Pancreas (tissue), 10 donors: ENCODE measurements around the gene ZNF394. TPM values are rescaled to one million over a fixed set of nuclear protein-coding genes. Genes with fewer than 3 reads are reported as not detected.
A peak's percentile ranks its signal among the peaks of the same experiment; 100 is the strongest.

Experiments
- ATAC-seq, 4 donors: fragments of 200-7000 bp; cut with Tn5 transposase; one replicate each; pipeline versions ENCODE4 v1.8.0 to v1.9.1; 2020; ENCODE audit warnings: mild to moderate bottlenecking in 4 of 4, moderate library complexity in 4 of 4
- DNase-seq, 6 donors: peaks; one replicate each; pipeline ENCODE4 v3.0.0-alpha.2; 2020
- FAIRE-seq: peaks from 2 replicates; lab custom pipeline; 2012; peaks lifted over from hg19 to GRCh38; lab: Jason Lieb, UNC
- H3K27ac ChIP-seq, 4 donors: fragments of 200-600 bp; sonication (generic); 1 replicate in 3 of 4; 2 replicates in 1 of 4; pipeline versions ENCODE4 v1.5.0 to v1.8.0; 2020
- H3K27me3 ChIP-seq, 4 donors: fragments of 200-600 bp; one replicate each; pipeline ENCODE4 v1.8.0; 2021
- H3K36me3 ChIP-seq, 3 donors: fragments of 200-600 bp; sonication (generic) in 1 of 3; one replicate each; pipeline versions ENCODE4 v1.5.0 to v1.8.0; 2020 to 2021
- H3K4me1 ChIP-seq, 3 donors: fragments of 200-600 bp; one replicate each; pipeline ENCODE4 v1.8.0; 2021
- H3K4me3 ChIP-seq, 4 donors: fragments of 200-600 bp; sonication (generic) in 2 of 4; one replicate each; pipeline versions ENCODE4 v1.5.0 to v1.8.0; 2020 to 2021
- H3K9me3 ChIP-seq, 4 donors: fragments of 200-600 bp; one replicate each; pipeline ENCODE4 v1.8.0; 2021
- CTCF ChIP-seq, 4 donors: fragments of 200-600 bp; sonication (generic) in 3 of 4; IDR thresholded peaks; one replicate each; pipeline versions ENCODE4 v1.5.0 to v1.8.0; 2021; ENCODE audit warnings: antibody characterized with exemption in 4 of 4
- WGBS, 2 donors: extraction: QIAGEN DNeasy Blood & Tissue Kit; methylation state at CpG; one replicate each; pipeline ENCODE4 v1.1.7; 2013; 5-methylcytosine and 5-hydroxymethylcytosine counted together
- intact Hi-C, 3 donors: fragments of 100-400 bp; cut with DNase I; formaldehyde crosslinking; loops; one replicate each; pipeline versions ENCODE4 v1.11.1 to v1.14.2; 2022
- polyA plus RNA-seq, 2 donors: library from polyadenylated mRNA; stranded (reverse); fragments of 200-250 nt; gene quantifications; one replicate each; pipeline ENCODE4 v1.2.3, GENCODE V29; 2013
- total RNA-seq, 6 donors: library from RNA; stranded (reverse); fragmentation: NEBNext Ultra II Directional in 4 of 6; extraction: Animal tissue kit (Norgen Biotek cat#: 25700) in 4 of 6; gene quantifications; one replicate each; pipeline versions ENCODE4 v1.2.1 to v1.2.4, GENCODE V29; 2021 to 2023
- donor health status: healthy with polysubstance abuse.
- donor health status: DM: no; HTN: no; CAD: no; lungs with moderate emphysema.
- donor health status: DM: no; HTN: no; CAD: no.
- donor health status: control.
- donor health status: control.
- donor health status: Bipolar disorder and iron deficiency.
- donor health status: DM: yes; HTN: yes; CAD: no.
- donor health status: DM: no; HTN: no; CAD: no.
- donor health status: DM: no; HTN: no; CAD: no.
- donor health status: DM: yes; HTN: yes; CAD: no.

The ZNF394 gene
- total and polyA plus RNA-seq, 8 donors: 10.3 to 16.8 (median 13.5) TPM

DNA sequence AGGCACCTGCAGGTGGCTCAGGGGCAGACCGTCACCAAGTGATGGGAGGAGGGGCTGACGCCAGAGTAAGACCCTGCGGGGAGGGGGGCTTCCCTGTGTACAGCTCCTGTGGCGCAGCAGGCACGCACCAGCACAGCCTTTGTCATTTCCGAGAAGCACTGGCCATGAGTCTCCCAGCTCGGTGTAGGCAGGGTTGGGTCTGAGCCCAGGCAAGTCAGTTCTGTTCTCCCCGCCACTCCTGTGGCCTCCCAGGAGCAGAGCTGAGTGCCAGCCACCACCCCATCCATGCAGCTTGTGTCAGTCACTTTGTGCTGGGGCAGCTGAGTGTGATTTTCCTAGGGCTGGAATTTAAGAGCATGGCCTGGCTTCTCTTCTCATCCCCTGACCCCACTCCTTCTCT is 48.1 kb downstream of the ZNF394 start:
- no peak for FAIRE-seq
- peaks cover 0 to 49% (median 3%) of the 10 kb centered on the region in 3 donors for H3K36me3 ChIP-seq

DNA sequence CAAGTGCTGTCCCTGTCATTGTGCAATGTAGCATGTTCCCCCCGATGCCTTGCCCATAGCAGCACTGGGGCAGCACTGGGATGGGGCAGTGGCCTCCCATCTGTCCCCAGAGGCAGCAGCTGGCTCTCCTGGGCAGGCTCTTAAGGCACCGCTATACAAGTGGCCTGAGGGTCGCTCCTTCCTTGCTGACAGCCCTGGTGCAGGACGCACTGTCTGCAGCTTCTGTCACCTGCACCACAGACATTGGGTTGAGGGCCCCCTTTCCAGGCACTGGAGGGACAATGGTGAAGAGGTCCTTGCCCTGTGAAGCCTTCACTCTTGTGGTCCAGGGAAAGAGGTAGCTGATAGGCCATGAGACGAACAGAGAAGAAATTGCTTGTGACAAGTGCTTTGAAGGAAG is 50.8 kb downstream of the ZNF394 start:
- 91 to 96% methylated on average over 5 of the region's 5 CpGs for WGBS, 2 donors
- no peaks in the 10 kb centered on the region for H3K9me3 ChIP-seq

More for the DNA sequence above, 48.1 kb downstream of the ZNF394 start:
- intact Hi-C loops: no loop called here
- TF ChIP-seq CTCF (IDR thresholded peaks at IDR 0.05): no peak
- H3K4me1 ChIP-seq: no peaks in the 10 kb centered on the region
- DNase-seq: no peak
- H3K4me3 ChIP-seq: no peak overlapping the region
- no peaks in the 10 kb centered on the region for H3K9me3 ChIP-seq
- no peaks in the 10 kb centered on the region for H3K27me3 ChIP-seq
- H3K27ac ChIP-seq: no peak overlapping the region
- 92 to 95% methylated on average over 8 of the region's 8 CpGs for WGBS, 2 donors
- ATAC-seq: no peak

GRCh38 chr7:99448855-99449254 is 51.2 kb downstream of the ZNF394 start:
- WGBS, 2 donors: 93 to 98% methylated on average over 10 of the region's 10 CpGs

More for the DNA sequence above, 50.8 kb downstream of the ZNF394 start:
- FAIRE-seq (no peak), ATAC-seq (no peak), DNase-seq (no peak)
- H3K27ac ChIP-seq: no peak overlapping the region
- intact Hi-C loops: no loop called here
- no peaks in the 10 kb centered on the region for H3K4me1 ChIP-seq
- peaks cover 0 to 47% (median 9%) of the 10 kb centered on the region in 3 donors for H3K36me3 ChIP-seq
- H3K4me3 ChIP-seq: no peak overlapping the region
- TF ChIP-seq CTCF (IDR thresholded peaks at IDR 0.05): no peak
- H3K27me3 ChIP-seq: no peaks in the 10 kb centered on the region

DNA sequence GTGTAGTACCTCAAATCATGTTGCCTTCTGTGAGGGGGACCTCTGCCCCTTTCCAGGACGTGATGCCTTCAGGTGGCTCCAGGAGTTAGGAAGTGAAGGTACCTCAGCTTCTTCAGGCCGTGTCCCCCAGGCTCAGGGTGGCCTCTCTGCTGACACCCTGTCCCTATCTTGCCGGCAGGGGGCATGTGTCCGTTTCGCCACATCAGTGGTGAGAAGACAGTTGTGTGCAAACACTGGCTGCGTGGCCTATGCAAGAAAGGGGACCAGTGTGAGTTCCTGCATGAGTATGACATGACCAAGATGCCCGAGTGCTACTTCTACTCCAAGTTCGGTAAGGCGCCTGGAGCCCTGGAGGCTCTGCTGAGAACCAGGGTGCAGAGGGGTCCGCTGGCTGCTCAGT is 52.1 kb downstream of the ZNF394 start:
- intact Hi-C loops: no loop called here
- Histone ChIP-seq H3K4me1 (no peaks in the 10 kb centered on the region), H3K36me3 (peaks cover 0 to 33% (median 9%) of the 10 kb centered on the region in 3 donors), H3K27ac (no peak overlapping the region), H3K9me3 (no peaks in the 10 kb centered on the region), H3K4me3 (no peak overlapping the region), H3K27me3 (no peaks in the 10 kb centered on the region)
- TF ChIP-seq CTCF (IDR thresholded peaks at IDR 0.05): no peak
- no peak for DNase-seq
- FAIRE-seq: no peak
- peak; percentile 17 to 52 (median 29) for ATAC-seq
- 77% methylated on average over 10 of the region's 10 CpGs for WGBS, 2 donors

More at GRCh38 chr7:99448855-99449254, 51.2 kb downstream of the ZNF394 start:
- H3K9me3 ChIP-seq: no peaks in the 10 kb centered on the region
- H3K27ac ChIP-seq: no peak overlapping the region
- H3K27me3 ChIP-seq: no peaks in the 10 kb centered on the region
- DNase-seq (no peak), FAIRE-seq (no peak), ATAC-seq (no peak)
- H3K4me1 ChIP-seq: no peaks in the 10 kb centered on the region
- intact Hi-C loops: no loop called here
- peaks cover 0 to 42% (median 9%) of the 10 kb centered on the region in 3 donors for H3K36me3 ChIP-seq
- no peak overlapping the region for H3K4me3 ChIP-seq
- no peak for TF ChIP-seq CTCF (IDR thresholded peaks at IDR 0.05)

GRCh38 chr7:99446096-99446495 is 54.0 kb downstream of the ZNF394 start:
- DNase-seq (no peak), ATAC-seq (no peak), FAIRE-seq (no peak)
- Histone ChIP-seq H3K4me3 (no peak overlapping the region), H3K27ac (no peak overlapping the region), H3K4me1 (no peaks in the 10 kb centered on the region), H3K9me3 (no peaks in the 10 kb centered on the region), H3K36me3 (peaks cover 0 to 33% (median 9%) of the 10 kb centered on the region in 3 donors), H3K27me3 (no peaks in the 10 kb centered on the region)
- TF ChIP-seq CTCF (IDR thresholded peaks at IDR 0.05): no peak
- 83 to 86% methylated on average over 4 of the region's 4 CpGs for WGBS, 2 donors
- intact Hi-C loops: no loop called here

Other genes starting within 250 kb of the ZNF394 start
- under 1 TPM in 1 of 6 donors, not detected in 5; 0.09 TPM for gene MYH16, start 227.4 kb downstream of the ZNF394 start, total RNA-seq
- gene MYH16, start 227.4 kb downstream of the ZNF394 start, polyA plus RNA-seq: under 1 TPM in 1 of 2 donors, not detected in 1; 0.02 TPM
- 10 to 100 TPM; 32.8 to 80.5 (median 54.7) TPM for gene ARPC1A, start 174.4 kb downstream of the ZNF394 start, total RNA-seq
- gene ARPC1A, start 174.4 kb downstream of the ZNF394 start, polyA plus RNA-seq: 10 to 100 TPM; 65.2 to 90.9 TPM
- 10 to 100 TPM; 14.4 to 70.4 (median 29.6) TPM for gene ARPC1B, start 125.6 kb downstream of the ZNF394 start, total RNA-seq
- 10 to 100 TPM; 50.3 to 59.6 TPM for gene ARPC1B, start 125.6 kb downstream of the ZNF394 start, polyA plus RNA-seq
- 10 to 100 TPM; 27.8 to 53.7 (median 38.2) TPM for gene PDAP1, start 91.7 kb downstream of the ZNF394 start, total RNA-seq
- gene PDAP1, start 91.7 kb downstream of the ZNF394 start, polyA plus RNA-seq: 10 to 100 TPM; 46.7 to 84.6 TPM
- gene BUD31, start 91.3 kb downstream of the ZNF394 start, total RNA-seq: 10 to 100 TPM; 26.8 to 44.7 (median 28.9) TPM
- 10 to 100 TPM; 65.7 to 71.7 TPM for gene BUD31, start 91.3 kb downstream of the ZNF394 start, polyA plus RNA-seq
- 1 to 10 TPM; 1.4 to 3.6 (median 2.3) TPM for gene PTCD1, start 61.5 kb downstream of the ZNF394 start, total RNA-seq
- 1 to 10 TPM; 3.9 to 4.0 TPM for gene PTCD1, start 61.5 kb downstream of the ZNF394 start, polyA plus RNA-seq
- 10 to 100 TPM; 15.2 to 26.2 (median 21.5) TPM for gene CPSF4, start 61.3 kb downstream of the ZNF394 start, total RNA-seq
- gene CPSF4, start 61.3 kb downstream of the ZNF394 start, polyA plus RNA-seq: 10 to 100 TPM; 29.2 to 42.5 TPM
- gene ATP5MF, start 34.1 kb downstream of the ZNF394 start, total RNA-seq: 100 to 1,000 TPM in 1 of 6 donors, 10 to 100 TPM in 5; 50.8 to 102 (median 83.4) TPM
- gene ATP5MF, start 34.1 kb downstream of the ZNF394 start, polyA plus RNA-seq: 100 to 1,000 TPM; 412 to 428 TPM
- 1 to 10 TPM; 3.6 to 7.8 (median 4.3) TPM for gene ZNF789, start 27.4 kb downstream of the ZNF394 start, total RNA-seq
- 10 to 100 TPM; 12.9 to 21.9 TPM for gene ZNF789, start 27.4 kb downstream of the ZNF394 start, polyA plus RNA-seq
- 1 to 10 TPM; 1.4 to 4.1 (median 2.0) TPM for gene ZKSCAN5, start 4.4 kb upstream of the ZNF394 start, total RNA-seq
- gene ZKSCAN5, start 4.4 kb upstream of the ZNF394 start, polyA plus RNA-seq: 1 to 10 TPM; 2.4 TPM
- gene FAM200A, start 51.8 kb upstream of the ZNF394 start, total RNA-seq: 1 to 10 TPM; 1.7 to 4.1 (median 2.3) TPM
- gene FAM200A, start 51.8 kb upstream of the ZNF394 start, polyA plus RNA-seq: 1 to 10 TPM; 2.3 to 4.3 TPM
- gene ZNF655, start 58.4 kb upstream of the ZNF394 start, total RNA-seq: 10 to 100 TPM; 23.2 to 41.8 (median 29.7) TPM
- gene ZNF655, start 58.4 kb upstream of the ZNF394 start, polyA plus RNA-seq: 10 to 100 TPM; 42.8 to 45.2 TPM
- 1 to 10 TPM in 1 of 6 donors, under 1 TPM in 5; 0.16 to 1.1 (median 0.48) TPM for gene TMEM225B, start 98.0 kb upstream of the ZNF394 start, total RNA-seq
- 1 to 10 TPM; 1.2 to 1.5 TPM for gene TMEM225B, start 98.0 kb upstream of the ZNF394 start, polyA plus RNA-seq
- 10 to 100 TPM in 1 of 6 donors, 1 to 10 TPM in 5; 7.4 to 12.8 (median 8.2) TPM for gene ZSCAN25, start 116.7 kb upstream of the ZNF394 start, total RNA-seq
- 1 to 10 TPM; 4.7 to 5.8 TPM for gene ZSCAN25, start 116.7 kb upstream of the ZNF394 start, polyA plus RNA-seq
- gene CYP3A5, start 179.7 kb upstream of the ZNF394 start, total RNA-seq: 100 to 1,000 TPM in 1 of 6 donors, 10 to 100 TPM in 4, 1 to 10 TPM in 1; 10.0 to 129 (median 28.1) TPM
- 100 to 1,000 TPM; 108 to 219 TPM for gene CYP3A5, start 179.7 kb upstream of the ZNF394 start, polyA plus RNA-seq
- gene CYP3A7, start 234.9 kb upstream of the ZNF394 start, total RNA-seq: 1 to 10 TPM in 1 of 6 donors, under 1 TPM in 4, not detected in 1; 0.19 to 1.3 (median 0.25) TPM
- under 1 TPM; 0.11 to 0.23 TPM for gene CYP3A7, start 234.9 kb upstream of the ZNF394 start, polyA plus RNA-seq